GM18502 (cell line): Measurements from ENCODE around the gene BMAL1.
"Not testable (repeated sequence)": the region's sequence is repeated elsewhere in the genome, so short reads cannot be mapped to it uniquely, and the experiment has no call there.

ENCODE experiments used
- ATAC-seq: cut with Tn5 transposase; IDR thresholded peaks from one replicate; pipeline ENCODE4 v1.9.1; 2021; ENCODE audit warnings: mild to moderate bottlenecking; ENCODE audit not compliant: unreplicated experiment, poor library complexity

The BMAL1 gene

DNA sequence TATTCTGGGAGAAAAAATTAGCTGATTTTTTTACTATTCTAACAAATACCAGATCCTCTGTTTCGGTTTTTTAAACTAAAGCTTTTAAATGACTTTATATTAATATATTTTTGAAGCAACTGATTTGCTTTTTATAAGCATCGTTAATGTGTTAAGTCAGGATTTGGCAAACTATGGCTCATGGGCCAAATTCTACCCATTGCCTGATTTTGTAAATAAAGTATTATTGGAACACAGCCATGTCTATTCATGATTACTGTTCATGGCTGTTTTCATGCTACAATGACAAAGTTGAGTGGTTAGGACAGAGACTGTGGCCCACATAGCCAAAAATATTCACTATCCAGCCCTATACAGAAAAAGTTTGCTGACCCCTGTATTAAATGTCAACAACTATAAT is 155.8 kb downstream of the BMAL1 start:
- no peak for ATAC-seq

DNA sequence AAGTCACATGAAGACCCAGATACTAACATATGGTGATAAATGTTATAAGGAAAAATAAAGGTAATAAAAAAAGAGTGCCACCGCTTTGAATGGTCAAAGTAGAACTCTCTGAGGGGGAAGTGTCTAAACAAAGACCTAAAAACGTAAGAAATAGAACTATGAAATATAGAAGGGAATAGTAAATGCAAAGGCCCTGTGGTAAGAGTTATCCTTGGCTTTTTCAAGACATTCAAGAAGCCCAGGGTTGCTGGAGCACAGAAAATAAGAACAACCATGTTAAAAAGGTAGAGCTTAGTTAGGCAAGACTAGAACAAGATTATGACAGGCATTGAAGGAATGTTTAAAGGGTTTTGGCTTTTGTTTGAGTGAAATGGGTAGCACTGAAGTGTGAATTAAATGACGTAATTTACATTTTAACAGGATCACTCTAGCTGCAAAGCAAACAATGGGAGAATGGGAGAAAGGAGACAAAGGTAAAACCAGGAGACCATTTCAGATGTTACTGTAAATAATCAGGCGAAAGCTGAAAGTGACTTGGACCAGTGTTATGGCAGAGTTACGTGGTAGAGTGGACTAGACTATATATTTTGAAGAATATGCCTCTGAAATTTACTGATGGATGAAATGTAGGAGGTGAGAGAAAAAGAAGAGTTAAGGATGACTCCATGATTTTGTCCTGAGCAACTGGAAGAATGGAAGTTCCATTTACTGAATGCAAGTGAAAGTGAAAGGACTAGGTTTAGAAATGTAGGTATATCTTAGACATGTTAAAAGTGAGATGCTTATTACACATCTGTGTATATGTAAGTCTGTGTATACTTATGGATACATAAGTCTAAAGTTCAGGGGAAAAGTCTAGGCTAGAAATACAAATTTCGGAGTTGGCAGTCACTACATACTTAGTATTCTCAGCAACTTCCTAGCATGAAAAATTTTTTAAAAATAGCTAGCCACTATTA is 156.9 kb downstream of the BMAL1 start:
- ATAC-seq: no peak

DNA sequence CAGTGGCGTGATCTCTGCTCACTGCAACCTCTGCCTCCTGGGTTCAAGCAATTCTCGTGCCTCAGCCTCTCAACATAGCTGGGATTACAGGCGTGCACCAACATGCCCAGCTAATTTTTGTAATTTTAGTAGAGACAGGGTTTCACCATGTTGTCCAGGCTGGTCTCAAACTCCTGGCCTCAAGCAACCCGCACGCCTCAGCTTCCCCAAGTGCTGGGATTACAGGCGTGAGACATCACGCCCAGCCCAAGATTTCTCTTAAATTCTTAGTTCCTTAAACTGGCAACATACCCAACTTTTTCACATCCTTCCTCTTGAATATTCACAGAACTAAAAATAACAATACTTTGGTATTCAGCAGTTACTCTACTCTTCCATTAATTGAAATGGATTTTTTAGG is 159.2 kb downstream of the BMAL1 start:
- not testable (repeated sequence) for ATAC-seq
